Femur (tissue), 1 donor: ENCODE data around the gene KCNQ1.
A peak's percentile ranks its signal among the peaks of the same experiment; 100 is the strongest.

ENCODE experiments used
- DNase-seq: peaks from one replicate; pipeline ENCODE4 v3.0.0-alpha.2; 2017

The KCNQ1 gene

DNA sequence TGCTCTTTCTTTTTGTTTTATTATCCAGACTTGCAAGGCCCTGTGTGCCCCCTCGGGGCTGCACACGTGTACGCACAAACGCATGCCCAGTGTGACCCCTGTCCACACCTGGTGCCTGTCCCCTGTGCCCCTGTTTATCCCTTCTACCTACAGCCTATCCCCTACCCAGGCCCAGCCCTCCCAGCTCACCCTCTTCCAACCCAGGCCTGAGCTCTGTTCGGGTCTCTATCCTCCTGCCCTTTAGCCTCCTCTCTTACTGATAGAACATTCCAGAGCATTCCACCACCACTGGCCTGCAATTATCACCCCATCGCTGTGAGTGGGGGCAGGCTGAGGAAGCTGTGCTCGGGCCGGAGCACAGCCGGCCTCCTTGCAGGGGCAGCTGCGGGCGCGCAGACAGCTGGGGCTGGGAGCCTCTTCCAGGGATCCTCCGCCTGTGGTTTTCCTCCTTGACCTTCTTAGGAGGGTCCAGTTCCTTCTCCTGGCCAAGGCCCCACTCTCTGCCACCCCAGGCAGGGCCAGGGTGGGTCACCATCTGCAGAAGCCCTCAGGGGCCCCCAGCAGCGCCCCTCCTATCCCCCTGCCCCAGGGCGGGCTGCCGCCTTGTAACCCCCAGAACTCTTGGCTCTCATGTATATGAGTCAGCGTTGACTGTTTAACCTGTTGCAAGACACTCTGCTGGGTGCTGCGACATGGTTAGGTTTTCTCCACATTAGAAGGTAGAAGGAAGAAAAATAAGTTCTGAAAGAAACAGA, 296.7 kb downstream of the KCNQ1 start:
- peak; percentile 55 for DNase-seq

- DNase-seq = no peak
These were observed 297.4 kb downstream of the KCNQ1 start for GRCh38 chr11:2742201-2742600.

DNA sequence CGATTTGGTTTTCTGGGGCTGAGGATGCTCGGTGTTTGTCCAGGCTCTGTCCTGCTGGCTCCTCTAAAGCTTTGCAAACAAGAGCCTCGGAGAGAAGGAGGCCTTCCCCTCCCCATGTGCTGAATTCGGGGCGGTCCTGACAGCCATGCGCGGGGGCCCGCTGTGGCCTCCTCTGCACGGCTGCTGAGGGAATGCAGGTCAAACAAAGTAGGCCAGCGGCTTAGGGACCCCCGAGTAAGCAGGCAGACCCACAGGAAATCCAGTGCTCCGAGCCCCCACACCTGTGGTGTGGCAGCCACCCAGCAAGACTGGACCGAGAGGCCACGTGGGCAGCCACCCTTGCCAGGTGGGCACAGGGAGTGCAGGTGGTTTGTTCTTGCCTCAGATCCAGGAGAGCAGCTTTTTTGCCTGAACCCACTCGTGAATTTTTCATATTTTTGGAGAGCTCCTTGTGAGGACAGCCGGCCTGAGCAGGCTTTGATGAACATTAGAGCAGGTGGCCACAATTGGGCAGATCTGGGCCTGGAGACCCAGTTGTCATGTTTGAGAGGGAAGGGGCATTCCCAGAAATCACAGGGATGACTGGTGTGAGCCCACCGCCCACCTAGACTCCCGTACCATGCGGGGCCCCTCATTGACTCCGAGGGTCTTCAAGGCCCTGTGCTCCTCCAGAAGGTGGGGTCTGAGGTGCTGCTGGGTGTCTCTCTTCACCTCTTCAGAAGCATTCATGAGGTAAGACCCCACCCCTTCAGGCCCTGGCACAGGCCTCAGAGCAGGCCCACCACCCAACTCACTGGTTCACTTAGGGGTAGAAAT, 298.0 kb downstream of the KCNQ1 start:
- no peak for DNase-seq

DNA sequence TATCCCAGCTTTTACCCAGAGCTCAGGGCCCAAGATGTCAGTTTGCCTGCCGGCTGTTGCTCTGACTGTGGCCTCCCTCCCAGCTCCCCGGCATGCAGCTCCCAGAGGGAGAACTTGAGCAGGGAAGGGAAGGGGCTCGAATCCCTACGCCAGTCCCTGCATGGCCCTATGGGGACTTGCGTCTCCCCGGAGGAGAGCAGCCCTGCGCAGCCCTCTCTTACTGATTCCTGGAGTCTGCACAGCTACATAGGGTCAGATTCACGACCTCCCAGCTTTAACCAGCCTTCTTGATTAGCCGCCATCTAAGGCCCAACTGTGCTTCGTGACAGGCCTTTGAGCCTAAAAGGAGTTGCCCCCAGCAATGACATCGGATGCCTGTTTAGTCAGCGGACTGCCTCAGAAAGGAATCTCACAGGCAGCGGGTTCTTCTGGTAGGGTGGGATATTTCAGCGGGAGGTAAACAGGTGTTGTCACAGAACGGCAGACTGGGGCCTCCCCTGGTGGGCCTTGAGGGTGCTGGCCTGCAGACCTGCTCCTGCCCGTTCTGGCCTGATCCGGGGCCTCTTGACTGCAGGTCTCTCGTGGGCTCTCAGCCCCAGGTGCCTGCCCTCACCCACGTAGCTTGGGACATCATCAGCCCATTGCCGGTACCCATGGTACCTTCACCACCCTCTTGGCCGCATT, 298.8 kb downstream of the KCNQ1 start:
- DNase-seq = peak; percentile 19

DNA sequence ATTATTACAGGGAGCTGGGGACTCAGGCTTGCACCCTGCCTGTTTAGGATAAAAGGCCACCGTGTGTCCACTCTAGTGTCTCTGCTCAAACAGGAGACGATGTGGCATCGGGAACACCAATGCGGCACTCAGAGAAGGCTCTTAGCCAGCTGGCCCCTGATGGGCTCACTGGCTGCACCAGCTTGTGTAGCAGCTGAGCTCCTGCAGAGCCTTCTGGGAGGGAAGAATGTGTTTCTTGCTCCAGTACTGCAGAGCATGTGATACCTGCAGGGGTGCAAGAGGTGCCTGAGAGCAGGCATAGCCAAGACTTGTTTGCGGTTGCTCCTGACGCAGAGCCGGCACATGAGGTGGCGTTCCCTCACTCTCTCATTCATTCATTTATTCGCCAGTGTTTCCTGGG, 299.4 kb downstream of the KCNQ1 start:
- peak; percentile 21 for DNase-seq

DNA sequence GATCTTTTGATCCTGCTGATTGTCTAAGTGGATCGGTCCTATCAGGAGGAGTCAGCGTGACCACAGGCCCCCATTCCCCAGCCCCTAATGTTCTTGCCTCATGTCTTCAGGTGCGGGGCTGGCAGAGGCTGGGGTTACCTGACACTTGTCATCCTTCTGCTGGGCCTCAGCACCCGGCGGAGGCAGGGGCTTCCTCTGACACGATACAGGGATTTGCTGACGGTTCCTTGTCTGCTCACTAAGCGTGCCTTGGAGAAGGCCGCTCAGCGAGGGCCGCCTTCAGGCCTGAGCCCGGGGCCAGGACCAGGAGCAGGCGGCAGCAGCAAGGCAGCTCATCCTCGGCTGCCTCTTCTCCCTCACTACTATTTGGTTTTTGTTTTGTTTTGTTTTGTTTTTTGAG, 300.7 kb downstream of the KCNQ1 start:
- no peak for DNase-seq

DNA sequence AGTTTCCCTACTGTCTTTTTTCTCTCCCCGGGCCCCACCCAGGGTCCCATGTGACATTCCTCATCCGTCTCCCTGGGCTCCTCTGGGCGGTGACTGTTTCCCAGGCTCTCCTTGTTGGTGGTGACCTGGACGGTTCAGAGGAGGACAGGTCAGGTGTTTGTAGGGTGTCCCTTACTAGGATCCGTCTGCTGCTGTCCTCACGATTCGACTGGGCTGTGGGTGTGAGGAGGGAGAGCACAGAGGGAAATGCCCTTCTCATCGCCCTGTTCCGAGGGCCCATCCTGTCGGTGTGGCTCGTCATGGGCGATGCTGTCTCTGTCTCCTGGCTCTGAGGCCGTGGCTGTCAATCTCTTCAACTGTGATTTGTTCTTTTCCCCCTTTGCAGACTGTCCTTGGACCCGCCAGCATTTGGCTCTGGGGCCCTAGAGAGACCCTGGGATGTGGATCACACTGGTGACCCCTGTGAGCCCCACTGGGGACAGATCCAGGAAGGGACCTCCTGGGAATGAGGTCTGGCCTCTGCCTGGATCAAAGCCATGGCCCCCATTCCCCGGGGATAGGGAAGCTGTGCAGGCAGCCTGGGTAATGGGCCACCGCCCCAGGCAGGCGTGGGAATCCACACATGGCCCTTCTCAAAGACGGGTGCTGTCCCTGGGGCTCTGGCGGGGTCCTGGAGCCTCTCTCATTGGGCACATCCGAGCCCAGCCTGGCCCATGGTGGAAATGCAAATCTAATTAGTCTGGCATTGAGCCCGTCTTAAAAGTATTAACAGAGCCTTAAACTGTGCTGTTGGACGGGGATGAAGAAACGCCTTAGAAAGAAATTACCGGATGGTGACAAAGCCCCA, 301.8 kb downstream of the KCNQ1 start:
- no peak for DNase-seq

- DNase-seq = no peak
These were observed 302.6 kb downstream of the KCNQ1 start for GRCh38 chr11:2747248-2748027.

GRCh38 chr11:2748061-2748813, 303.4 kb downstream of the KCNQ1 start:
- no peak for DNase-seq

DNA sequence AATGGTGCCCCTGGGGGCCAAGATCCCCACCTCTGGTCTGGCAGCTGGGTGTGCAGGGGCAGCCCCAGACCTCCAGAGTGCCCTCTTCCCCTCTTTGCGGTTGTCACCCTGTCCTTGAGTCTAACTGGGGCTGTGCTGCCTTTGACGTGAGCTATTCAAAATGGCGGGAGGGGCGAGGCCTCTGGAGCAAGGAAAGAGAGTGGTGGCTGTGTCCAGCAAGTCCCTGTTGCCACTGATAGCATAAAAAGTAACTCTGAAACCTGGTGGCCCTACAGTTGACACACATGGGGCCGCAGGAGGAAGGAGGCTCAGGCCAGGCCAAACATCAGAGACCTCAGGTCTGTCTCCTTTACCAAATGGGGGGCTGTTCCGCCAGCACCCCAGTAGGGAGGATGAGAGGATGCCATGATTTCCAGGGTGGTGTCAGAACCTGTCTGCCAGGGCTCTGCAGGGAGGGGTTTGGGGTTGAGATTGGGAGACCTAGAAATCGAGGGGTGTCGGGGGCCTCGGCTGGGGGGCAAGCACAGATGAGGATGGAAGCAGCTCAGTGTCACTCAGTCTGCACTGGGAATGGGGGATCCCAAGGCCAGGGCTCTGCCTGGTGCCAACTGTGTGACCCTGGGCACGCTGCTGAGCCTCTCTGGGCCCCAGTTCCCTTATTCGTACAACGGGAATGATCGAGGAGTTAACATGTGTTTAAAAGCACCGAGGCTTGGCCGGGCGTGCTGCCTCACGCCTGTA, 304.2 kb downstream of the KCNQ1 start:
- no peak for DNase-seq

DNA sequence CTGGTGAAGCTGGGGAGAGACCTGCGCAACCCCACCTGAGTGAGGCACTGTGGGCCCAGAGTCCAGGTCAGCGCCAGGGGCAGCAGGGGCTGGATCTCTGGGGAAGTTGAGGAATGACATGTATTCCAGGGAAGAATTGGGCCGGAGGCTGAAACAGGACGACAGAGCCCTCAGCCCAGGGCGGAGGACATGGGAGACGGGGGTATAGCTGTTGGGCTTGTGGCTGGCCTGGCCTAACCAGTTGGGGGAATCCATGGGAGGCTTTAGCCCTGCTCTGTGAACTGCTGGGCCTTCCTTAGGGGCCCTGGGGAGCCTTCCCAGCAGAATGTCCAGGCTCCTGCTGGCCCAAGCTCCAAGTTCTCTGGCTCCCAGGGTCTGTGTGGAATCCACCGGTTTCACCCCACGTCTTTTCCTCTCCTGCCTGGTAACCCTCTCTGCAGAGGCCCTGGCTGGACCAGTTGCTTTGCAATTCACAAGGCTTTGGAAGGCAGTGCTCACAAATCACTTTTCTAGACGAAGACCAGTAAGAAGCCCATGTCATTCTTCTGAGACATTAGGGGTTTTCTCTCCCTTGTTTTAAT, 305.4 kb downstream of the KCNQ1 start:
- peak; percentile 11 for DNase-seq

GRCh38 chr11:2750682-2751522, 306.1 kb downstream of the KCNQ1 start:
- peak; percentile 17 for DNase-seq

- peak; percentile 15 for DNase-seq
These were observed 306.9 kb downstream of the KCNQ1 start for GRCh38 chr11:2751523-2752203.

GRCh38 chr11:2752204-2752770, 307.5 kb downstream of the KCNQ1 start:
- no peak for DNase-seq

GRCh38 chr11:2752923-2753322, 308.1 kb downstream of the KCNQ1 start:
- peak; percentile 15 for DNase-seq

DNA sequence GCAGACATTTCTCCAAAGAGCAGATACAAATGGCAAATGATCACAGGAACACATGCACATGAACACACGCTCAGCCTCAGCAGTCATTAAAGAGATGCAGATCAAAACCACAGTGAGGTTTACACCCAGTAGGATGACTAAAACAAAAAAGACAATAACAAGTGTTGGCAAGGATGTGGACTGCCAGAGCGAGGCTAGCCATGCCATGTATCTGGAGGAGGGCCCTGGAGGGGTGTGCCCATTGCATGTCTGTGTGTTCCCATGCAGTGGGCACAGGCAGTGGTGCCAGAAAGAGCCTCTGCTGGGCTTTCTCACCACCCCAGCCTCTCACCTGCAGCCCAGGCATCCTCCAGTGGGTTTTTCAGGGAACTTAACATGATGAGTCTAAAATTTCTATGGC, 309.2 kb downstream of the KCNQ1 start:
- no peak for DNase-seq

DNA sequence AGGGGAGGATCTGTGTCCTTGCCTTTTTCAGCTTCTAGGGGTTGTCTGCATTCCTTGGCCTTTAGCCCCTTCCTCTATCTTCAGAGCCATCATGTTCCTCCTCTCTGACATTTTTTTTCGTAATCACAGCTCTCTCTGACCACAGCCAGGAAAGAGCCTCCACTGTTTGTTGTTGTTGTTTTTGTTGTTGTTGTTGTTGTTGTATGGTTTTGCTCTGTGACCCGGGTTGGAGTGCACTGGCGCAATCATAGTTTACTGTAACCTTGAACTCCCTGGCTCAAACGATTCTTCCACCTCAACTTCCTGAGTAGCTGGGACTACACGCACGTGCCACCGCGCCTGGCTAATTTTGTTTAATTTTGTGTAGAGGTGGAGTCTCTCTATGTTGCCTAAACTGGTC, 310.3 kb downstream of the KCNQ1 start:
- DNase-seq = no peak

GRCh38 chr11:2758751-2759150, 313.9 kb downstream of the KCNQ1 start:
- no peak for DNase-seq
